ENCODE results near the gene SMIM44.
"Not testable (repeated sequence)": the region's sequence is repeated elsewhere in the genome, so short reads cannot be mapped to it uniquely, and the experiment has no call there.

Gene SMIM44

DNA sequence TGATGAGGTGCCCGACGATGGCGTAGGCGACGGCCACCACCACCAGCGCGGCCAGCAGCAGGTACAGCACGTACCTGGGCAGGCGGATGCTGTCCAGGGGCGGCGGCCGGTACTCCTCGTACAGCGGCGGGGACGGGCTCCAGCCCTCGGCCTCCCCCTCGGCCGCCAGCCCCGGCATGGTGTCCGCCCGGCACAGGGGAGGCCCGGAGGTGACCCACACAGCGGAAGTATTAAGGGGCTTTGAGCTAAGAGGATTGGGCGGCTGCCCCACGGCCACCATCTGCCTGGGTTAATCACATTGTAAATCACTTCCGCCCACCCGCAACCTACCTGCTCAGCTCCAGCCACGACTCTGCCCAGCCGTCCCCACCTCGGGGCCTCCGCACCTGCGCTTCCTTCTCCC, at the start of gene SMIM44:
SMIM44 (minus strand) TSS at position 216 of the 403 bp plus-strand sequence; CDS start at position 178, 38 bp downstream.
- H3K4me1 Mint-ChIP-seq (ENCODE audit: low read depth), result peaks cover 13% of the 10 kb centered on the region
- H3K27me3 Mint-ChIP-seq, result peaks cover 20% of the 10 kb centered on the region
- no peak within 1 kb of the TSS for H3K27ac Mint-ChIP-seq
- H3K4me3 Mint-ChIP-seq, result no peak within 1 kb of the TSS
- intact Hi-C loops (cut with micrococcal nuclease), result no loop called here
- peaks cover 6% of the 10 kb centered on the region for H3K36me3 Mint-ChIP-seq (ENCODE audit: low read depth)
- no peaks in the 10 kb centered on the region for H3K9me3 Mint-ChIP-seq

GRCh38 chr19:3533033-3533432, 49.8 kb upstream of the SMIM44 start:
- no peaks in the 10 kb centered on the region for H3K9me3 Mint-ChIP-seq
- H3K27me3 Mint-ChIP-seq, result no peaks in the 10 kb centered on the region
- H3K27ac Mint-ChIP-seq, result no peak overlapping the region
- intact Hi-C loops (cut with micrococcal nuclease), result no loop called here
- H3K4me3 Mint-ChIP-seq, result no peak overlapping the region
- peaks cover 11% of the 10 kb centered on the region for H3K36me3 Mint-ChIP-seq (ENCODE audit: low read depth)
- peaks cover 13% of the 10 kb centered on the region for H3K4me1 Mint-ChIP-seq (ENCODE audit: low read depth)

DNA sequence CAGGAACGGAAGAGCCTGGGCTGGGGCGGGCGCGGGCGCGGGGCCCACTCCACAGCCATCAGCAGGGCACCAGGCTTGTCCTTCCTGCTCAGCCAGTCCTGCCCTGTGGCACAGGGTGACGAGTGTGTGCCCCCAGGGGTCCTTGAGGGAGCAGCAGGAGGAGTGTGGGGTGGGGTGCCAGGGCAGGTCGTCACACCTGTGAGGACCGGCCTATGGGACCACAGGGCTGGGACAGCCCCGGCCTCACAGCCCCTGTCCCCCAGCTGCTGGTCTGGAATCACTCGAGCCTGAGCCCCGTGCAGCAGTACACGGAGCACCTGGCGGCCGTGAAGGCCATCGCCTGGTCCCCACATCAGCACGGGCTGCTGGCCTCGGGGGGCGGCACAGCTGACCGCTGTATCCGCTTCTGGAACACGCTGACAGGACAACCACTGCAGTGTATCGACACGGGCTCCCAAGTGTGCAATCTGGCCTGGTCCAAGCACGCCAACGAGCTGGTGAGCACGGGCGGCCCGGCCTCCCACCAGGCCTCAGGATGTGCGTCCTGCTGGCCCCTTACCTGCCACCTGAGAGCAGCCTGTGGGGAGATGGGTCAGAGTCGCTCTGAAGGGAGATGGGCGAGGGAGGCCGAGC, 49.0 kb upstream of the SMIM44 start:
- peaks cover 6% of the 10 kb centered on the region for H3K4me1 Mint-ChIP-seq (ENCODE audit: low read depth)
- no peak overlapping the region for H3K4me3 Mint-ChIP-seq
- no peaks in the 10 kb centered on the region for H3K27me3 Mint-ChIP-seq
- H3K36me3 Mint-ChIP-seq (ENCODE audit: low read depth), result peaks cover 3% of the 10 kb centered on the region
- intact Hi-C loops (cut with micrococcal nuclease), result no loop called here
- no peak overlapping the region for H3K27ac Mint-ChIP-seq
- no peaks in the 10 kb centered on the region for H3K9me3 Mint-ChIP-seq

DNA sequence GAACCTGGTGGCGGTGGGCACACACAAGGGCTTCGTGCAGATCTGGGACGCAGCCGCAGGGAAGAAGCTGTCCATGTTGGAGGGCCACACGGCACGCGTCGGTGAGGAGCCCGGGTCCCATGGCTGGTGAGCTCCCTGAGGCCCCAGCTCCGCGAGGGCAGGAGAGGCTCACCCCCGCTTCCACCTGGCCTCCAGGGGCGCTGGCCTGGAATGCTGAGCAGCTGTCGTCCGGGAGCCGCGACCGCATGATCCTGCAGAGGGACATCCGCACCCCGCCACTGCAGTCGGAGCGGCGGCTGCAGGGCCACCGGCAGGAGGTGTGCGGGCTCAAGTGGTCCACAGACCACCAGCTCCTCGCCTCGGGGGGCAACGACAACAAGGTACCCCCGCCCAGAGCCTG, 48.5 kb upstream of the SMIM44 start:
- no peak overlapping the region for H3K4me3 Mint-ChIP-seq
- H3K9me3 Mint-ChIP-seq, result no peaks in the 10 kb centered on the region
- intact Hi-C loops (cut with micrococcal nuclease), result no loop called here
- no peaks in the 10 kb centered on the region for H3K27me3 Mint-ChIP-seq
- H3K4me1 Mint-ChIP-seq (ENCODE audit: low read depth), result peaks cover under 1% of the 10 kb centered on the region
- no peaks in the 10 kb centered on the region for H3K36me3 Mint-ChIP-seq (ENCODE audit: low read depth)
- no peak overlapping the region for H3K27ac Mint-ChIP-seq

- no peak overlapping the region for H3K4me3 Mint-ChIP-seq
- no peaks in the 10 kb centered on the region for H3K4me1 Mint-ChIP-seq (ENCODE audit: low read depth)
- H3K36me3 Mint-ChIP-seq (ENCODE audit: low read depth), result no peaks in the 10 kb centered on the region
- H3K27ac Mint-ChIP-seq, result no peak overlapping the region
- H3K9me3 Mint-ChIP-seq, result no peaks in the 10 kb centered on the region
- intact Hi-C loops (cut with micrococcal nuclease), result no loop called here
- no peaks in the 10 kb centered on the region for H3K27me3 Mint-ChIP-seq
Measured at GRCh38 chr19:3530389-3530788, 47.1 kb upstream of the SMIM44 start.

DNA sequence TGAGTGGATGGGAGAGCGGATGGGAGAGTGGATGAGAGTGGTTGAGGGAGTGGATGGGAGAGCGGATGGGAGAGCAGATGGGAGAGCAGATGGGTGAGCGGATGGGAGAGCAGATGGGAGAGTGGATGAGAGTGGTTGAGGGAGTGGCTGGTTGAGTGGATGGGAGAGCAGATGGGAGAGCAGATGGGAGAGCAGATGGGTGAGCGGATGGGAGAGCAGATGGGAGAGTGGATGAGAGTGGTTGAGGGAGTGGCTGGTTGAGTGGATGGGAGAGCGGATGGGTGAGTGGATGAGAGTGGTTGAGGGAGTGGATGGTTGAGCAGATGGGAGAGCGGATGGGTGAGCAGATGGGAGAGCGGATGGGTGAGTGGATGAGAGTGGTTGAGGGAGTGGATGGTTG, 46.1 kb upstream of the SMIM44 start:
- H3K4me3 Mint-ChIP-seq; H3K9me3 Mint-ChIP-seq; H3K36me3 Mint-ChIP-seq (ENCODE audit: low read depth); intact Hi-C loops (cut with micrococcal nuclease); H3K27ac Mint-ChIP-seq; H3K27me3 Mint-ChIP-seq; H3K4me1 Mint-ChIP-seq (ENCODE audit: low read depth): not testable (repeated sequence)

DNA sequence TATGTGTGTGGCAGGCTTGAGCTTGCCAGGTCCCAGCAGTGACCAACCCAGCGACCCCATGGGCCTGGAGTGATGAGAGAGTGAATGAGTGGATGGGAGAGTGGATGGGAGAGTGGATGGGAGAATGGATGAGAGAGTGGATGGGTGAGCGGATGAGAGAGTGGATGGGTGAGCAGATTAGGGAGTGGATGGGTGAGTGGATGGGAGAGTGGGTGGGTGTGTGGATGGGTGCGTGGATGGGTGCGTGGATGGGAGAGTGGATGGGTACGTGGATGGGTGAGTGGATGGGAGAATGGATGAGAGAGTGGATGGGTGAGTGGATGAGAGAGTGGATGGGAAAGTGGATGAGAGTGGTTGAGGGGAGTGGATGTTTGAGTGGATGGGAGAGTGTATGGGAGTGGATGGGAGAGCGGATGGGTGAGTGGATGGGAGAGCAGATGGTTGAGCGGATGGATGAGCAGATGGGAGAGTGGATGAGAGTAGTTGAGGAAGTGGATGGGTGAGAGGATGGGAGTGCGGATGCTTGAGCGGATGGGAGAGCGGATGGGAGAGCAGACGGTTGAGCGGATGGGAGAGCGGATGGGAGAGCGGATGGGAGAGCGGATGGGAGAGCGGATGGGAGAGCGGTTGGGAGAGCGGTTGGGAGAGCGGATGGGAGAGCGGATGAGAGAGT, 45.4 kb upstream of the SMIM44 start:
- H3K27me3 Mint-ChIP-seq, result no peaks in the 10 kb centered on the region
- intact Hi-C loops (cut with micrococcal nuclease), result no loop called here
- no peak overlapping the region for H3K27ac Mint-ChIP-seq
- no peaks in the 10 kb centered on the region for H3K4me1 Mint-ChIP-seq (ENCODE audit: low read depth)
- H3K36me3 Mint-ChIP-seq (ENCODE audit: low read depth), result peaks cover 14% of the 10 kb centered on the region
- H3K4me3 Mint-ChIP-seq, result no peak overlapping the region
- H3K9me3 Mint-ChIP-seq, result no peaks in the 10 kb centered on the region

DNA sequence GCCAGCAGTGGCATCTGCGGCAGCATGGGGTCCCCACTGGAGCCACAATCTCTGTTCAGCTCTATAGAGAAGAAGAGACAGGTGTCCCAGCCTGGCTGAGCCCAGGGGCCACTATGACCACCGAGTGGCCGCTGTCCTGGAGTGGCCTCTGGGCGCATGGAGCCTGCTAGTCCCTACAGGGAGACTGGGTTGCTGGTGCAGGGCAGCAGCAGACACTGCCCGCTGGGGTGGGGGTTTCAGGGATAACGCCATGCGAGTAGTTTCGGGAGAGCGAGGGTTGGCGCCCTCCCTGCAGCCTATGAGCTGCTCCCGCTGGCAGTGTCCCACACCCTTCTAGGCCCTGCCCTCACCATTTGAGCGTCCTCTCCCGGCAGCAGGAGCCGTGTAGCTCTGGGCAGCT, 44.8 kb upstream of the SMIM44 start:
- Mint-ChIP-seq H3K9me3 (no peaks in the 10 kb centered on the region), H3K27me3 (no peaks in the 10 kb centered on the region), H3K4me3 (no peak overlapping the region), H3K27ac (no peak overlapping the region), H3K36me3 (ENCODE audit: low read depth) (peaks cover 20% of the 10 kb centered on the region), H3K4me1 (ENCODE audit: low read depth) (no peaks in the 10 kb centered on the region)
- intact Hi-C loops (cut with micrococcal nuclease), result no loop called here

DNA sequence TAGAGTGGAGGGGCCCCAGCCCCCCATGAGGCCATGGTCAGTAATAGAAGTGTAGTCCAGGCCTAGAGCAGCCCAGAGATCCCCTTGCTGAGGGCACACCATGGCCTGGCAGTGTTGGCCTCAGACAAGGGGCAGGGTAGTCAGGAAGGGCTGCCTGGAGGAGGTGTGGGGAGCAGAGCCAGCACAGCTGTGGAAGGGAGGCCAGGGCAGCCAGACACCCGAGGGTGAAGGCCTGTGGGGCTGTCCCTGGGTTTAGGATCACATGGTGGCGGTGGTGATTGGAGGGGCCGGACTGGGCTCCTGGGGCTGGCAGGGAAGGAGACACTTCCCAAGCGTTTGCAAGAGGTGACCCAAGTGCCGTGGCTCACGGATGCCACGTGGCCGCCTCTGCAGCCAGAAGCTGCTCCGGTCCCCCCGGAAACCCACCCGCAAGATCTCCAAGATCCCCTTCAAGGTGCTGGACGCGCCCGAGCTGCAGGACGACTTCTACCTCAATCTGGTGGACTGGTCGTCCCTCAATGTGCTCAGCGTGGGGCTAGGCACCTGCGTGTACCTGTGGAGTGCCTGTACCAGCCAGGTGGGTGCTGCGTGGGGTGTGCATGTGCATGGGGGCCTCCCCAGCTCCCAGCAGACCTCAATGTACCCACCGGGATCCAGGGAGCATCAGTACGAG, 44.1 kb upstream of the SMIM44 start:
- peaks cover 27% of the 10 kb centered on the region for H3K36me3 Mint-ChIP-seq (ENCODE audit: low read depth)
- H3K9me3 Mint-ChIP-seq, result no peaks in the 10 kb centered on the region
- no peak overlapping the region for H3K27ac Mint-ChIP-seq
- H3K4me3 Mint-ChIP-seq, result no peak overlapping the region
- intact Hi-C loops (cut with micrococcal nuclease), result no loop called here
- H3K4me1 Mint-ChIP-seq (ENCODE audit: low read depth), result no peaks in the 10 kb centered on the region
- no peaks in the 10 kb centered on the region for H3K27me3 Mint-ChIP-seq

DNA sequence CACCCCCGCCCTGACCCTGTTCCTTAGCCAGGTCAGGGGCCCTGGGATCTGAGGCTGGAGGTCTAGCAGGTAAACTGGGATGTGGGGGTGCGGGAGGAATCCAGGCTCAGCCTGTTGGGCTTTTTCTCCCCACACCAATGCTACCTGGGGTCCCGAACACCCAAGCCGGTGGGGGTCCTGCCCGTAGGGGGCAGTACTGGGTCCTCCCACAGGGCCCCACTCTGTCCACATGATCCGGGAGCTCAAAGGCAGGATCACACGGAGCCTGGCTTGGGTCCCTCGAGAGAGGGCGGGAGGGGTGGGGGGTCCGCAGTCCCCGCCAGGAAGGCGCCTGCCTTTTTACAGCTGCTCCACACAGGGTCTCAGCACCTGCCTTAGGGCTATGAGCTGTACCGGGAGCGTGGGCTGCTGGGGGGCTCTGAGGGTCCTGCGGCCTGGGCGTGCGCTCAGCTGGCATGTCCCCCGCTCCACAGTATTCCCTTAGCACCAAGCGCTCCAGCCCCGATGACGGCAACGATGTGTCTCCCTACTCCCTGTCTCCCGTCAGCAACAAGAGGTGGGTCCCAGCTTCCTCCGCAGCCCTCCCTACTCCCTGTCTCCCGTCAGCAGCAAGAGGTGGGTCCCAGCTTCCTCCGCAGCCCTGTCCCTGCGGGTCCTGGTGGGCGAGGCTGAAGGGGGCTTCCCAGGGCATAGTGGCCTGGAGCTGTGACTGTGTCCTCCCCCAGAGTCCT, 43.4 kb upstream of the SMIM44 start:
- intact Hi-C loops (cut with micrococcal nuclease), result no loop called here
- Mint-ChIP-seq H3K4me1 (ENCODE audit: low read depth) (no peaks in the 10 kb centered on the region), H3K9me3 (no peaks in the 10 kb centered on the region), H3K36me3 (ENCODE audit: low read depth) (peaks cover 34% of the 10 kb centered on the region), H3K27ac (no peak overlapping the region), H3K4me3 (no peak overlapping the region), H3K27me3 (no peaks in the 10 kb centered on the region)

DNA sequence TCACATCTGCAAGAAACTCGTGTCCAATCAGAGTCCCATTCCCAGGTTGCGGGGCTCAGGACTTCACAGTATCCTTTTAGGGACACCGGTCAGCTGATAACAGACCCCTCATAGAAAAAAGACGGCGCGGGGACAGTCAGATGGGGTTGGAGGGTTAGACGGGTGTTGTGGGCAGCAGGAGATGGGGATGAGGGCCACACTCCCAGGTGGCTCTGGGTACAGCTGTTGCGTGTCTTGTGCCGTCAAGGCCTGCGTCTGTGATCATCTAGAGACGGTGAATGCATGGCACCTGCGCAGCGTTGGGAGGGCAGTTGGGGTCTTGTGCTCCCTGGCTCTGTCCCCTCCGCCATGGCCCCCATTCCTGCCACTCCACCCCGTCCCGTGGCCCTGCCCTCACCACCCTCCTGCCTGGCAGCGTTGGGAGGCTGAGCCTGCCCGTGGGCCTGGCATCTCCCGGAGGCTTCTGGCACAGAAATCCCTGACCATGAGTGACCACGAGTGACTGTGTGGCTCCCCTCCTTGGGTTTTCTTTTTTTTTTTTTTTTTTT, 41.7 kb upstream of the SMIM44 start:
- H3K9me3 Mint-ChIP-seq, result no peaks in the 10 kb centered on the region
- H3K27ac Mint-ChIP-seq, result no peak overlapping the region
- no peak overlapping the region for H3K4me3 Mint-ChIP-seq
- H3K27me3 Mint-ChIP-seq, result no peaks in the 10 kb centered on the region
- intact Hi-C loops (cut with micrococcal nuclease), result no loop called here
- H3K4me1 Mint-ChIP-seq (ENCODE audit: low read depth), result peaks cover 12% of the 10 kb centered on the region
- peaks cover 50% of the 10 kb centered on the region for H3K36me3 Mint-ChIP-seq (ENCODE audit: low read depth)

DNA sequence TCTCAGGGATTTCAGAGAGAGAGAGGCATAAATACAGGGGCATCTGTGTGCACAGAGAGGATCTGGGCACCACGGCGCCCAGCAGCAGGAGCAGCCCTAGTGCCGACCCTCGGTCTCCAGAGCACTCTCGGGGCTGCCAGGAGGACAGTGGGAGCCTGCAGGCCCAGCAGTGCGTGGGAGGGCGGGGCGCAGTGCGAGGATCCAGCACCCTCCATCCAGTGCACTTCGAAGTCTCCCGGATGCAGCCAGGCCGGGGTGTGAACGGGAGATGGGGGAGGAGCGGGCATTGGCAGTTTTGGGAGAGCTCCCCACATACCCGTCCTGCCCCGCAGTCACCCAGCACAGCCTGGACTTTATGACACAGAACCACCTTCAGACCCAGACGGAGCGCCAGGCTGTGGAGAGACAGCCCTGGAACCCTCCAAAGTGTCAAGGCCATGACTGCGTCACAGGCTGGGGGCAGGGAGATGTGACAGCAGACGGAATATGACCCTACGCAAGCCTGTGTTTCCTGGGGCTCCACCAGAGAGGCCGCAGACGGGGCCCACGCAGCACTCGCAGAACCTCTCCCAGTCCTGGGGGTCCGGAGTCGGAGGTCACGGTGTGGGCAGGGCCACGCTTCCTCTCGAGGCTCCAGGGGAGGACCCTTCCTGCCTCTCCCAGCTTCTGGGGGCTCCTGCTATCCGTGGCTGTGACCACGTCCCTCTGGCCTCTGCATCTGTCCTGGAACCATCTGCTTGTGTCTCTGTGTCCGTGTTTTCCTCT, 41.0 kb upstream of the SMIM44 start:
- Mint-ChIP-seq H3K4me1 (ENCODE audit: low read depth) (peaks cover 16% of the 10 kb centered on the region), H3K4me3 (no peak overlapping the region), H3K9me3 (no peaks in the 10 kb centered on the region), H3K27ac (no peak overlapping the region), H3K27me3 (no peaks in the 10 kb centered on the region), H3K36me3 (ENCODE audit: low read depth) (peaks cover 57% of the 10 kb centered on the region)
- intact Hi-C loops (cut with micrococcal nuclease), result no loop called here

GRCh38 chr19:3523361-3524077, 40.3 kb upstream of the SMIM44 start:
- H3K4me3 Mint-ChIP-seq, result no peak overlapping the region
- peaks cover 65% of the 10 kb centered on the region for H3K36me3 Mint-ChIP-seq (ENCODE audit: low read depth)
- H3K27me3 Mint-ChIP-seq, result no peaks in the 10 kb centered on the region
- intact Hi-C loops (cut with micrococcal nuclease), result no loop called here
- H3K4me1 Mint-ChIP-seq (ENCODE audit: low read depth), result peaks cover 16% of the 10 kb centered on the region
- no peaks in the 10 kb centered on the region for H3K9me3 Mint-ChIP-seq
- no peak overlapping the region for H3K27ac Mint-ChIP-seq

Measured in dendritic cell treated with granulocyte-macrophage colony-stimulating factor and Interleukin-4, amounts not matched to agents 40 ng/mL and 50 ng/mL, for 4 days (primary cell).